MCF 10A (cell line): ENCODE measurements around the gene CEP89. TPM values are rescaled to one million over a fixed set of nuclear protein-coding genes. Genes with fewer than 3 reads are reported as not detected.

ENCODE experiments used
- total RNA-seq: library from RNA; stranded (reverse); gene quantifications from 2 replicates; pipeline ENCODE4 v1.2.3, GENCODE V29; 2022

Gene CEP89
- total RNA-seq, 1 experiment from 2014 or later, result 24.7 TPM

Other genes starting within 250 kb of the CEP89 start
- not detected in 2 replicates for gene SLC7A9, start 102.2 kb downstream of the CEP89 start, total RNA-seq
- 4.1 and 5.1 TPM in 2 replicates for gene FAAP24, start 284 bp upstream of the CEP89 start, total RNA-seq
- 4.9 and 5.5 TPM in 2 replicates for gene RHPN2, start 92.9 kb upstream of the CEP89 start, total RNA-seq
- 5.1 and 6.6 TPM in 2 replicates for gene GPATCH1, start 109.2 kb upstream of the CEP89 start, total RNA-seq
- gene WDR88, start 160.2 kb upstream of the CEP89 start, total RNA-seq, result not detected in 2 replicates
- 7.7 and 9.5 TPM in 2 replicates for gene LRP3, start 222.4 kb upstream of the CEP89 start, total RNA-seq